Heart left ventricle (tissue), 16 donors: ENCODE data around the gene TNK2. TPM values are rescaled to one million over a fixed set of nuclear protein-coding genes. Genes with fewer than 3 reads are reported as not detected.
"Not testable (repeated sequence)": the region's sequence is repeated elsewhere in the genome, so short reads cannot be mapped to it uniquely, and the experiment has no call there.

Source experiments
- ATAC-seq, 4 donors: fragments of 200-7000 bp; cut with Tn5 transposase; one replicate each; pipeline ENCODE4 v1.9.1; 2020 to 2022; ENCODE audit warnings: moderate library complexity in 4 of 4, mild to moderate bottlenecking in 3 of 4, moderate number of reproducible peaks in 1 of 4
- DNase-seq, 5 donors: peaks; one replicate each; pipeline ENCODE4 v3.0.0-alpha.2; 2020
- H3K27ac ChIP-seq, 12 donors: fragments of 200-600 bp; sonication (generic) in 4 of 12; one replicate each; pipeline versions ENCODE4 v1.5.0 to v1.8.0; 2016 to 2022; ENCODE audit warnings: mild to moderate bottlenecking in 2 of 12
- H3K27me3 ChIP-seq, 9 donors: fragments of 200-600 bp; sonication (generic) in 2 of 9; one replicate each; pipeline versions ENCODE4 v1.5.1 to v1.8.0; 2016 to 2022; ENCODE audit warnings: mild to moderate bottlenecking in 3 of 9
- H3K36me3 ChIP-seq, 9 donors: fragments of 200-600 bp; sonication (generic) in 2 of 9; one replicate each; pipeline versions ENCODE4 v1.5.0 to v1.8.0; 2018 to 2022; ENCODE audit warnings: mild to moderate bottlenecking in 2 of 9
- H3K4me1 ChIP-seq, 12 donors: fragments of 200-600 bp; sonication (generic) in 4 of 12; one replicate each; pipeline versions ENCODE4 v1.5.0 to v1.8.0; 2016 to 2022; ENCODE audit warnings: mild to moderate bottlenecking in 3 of 12
- H3K4me3 ChIP-seq, 12 donors: fragments of 200-600 bp; sonication (generic) in 4 of 12; one replicate each; pipeline versions ENCODE4 v1.5.0 to v1.8.0; 2017 to 2022; ENCODE audit warnings: mild to moderate bottlenecking in 9 of 12, moderate library complexity in 4 of 12
- H3K9me3 ChIP-seq, 12 donors: fragments of 200-600 bp; sonication (generic) in 4 of 12; one replicate each; pipeline versions ENCODE4 v1.5.0 to v1.8.0; 2016 to 2022; ENCODE audit warnings: mild to moderate bottlenecking in 1 of 12
- POLR2A ChIP-seq, 2 donors: fragments of 450-650 bp; IDR thresholded peaks; one replicate each; pipeline ENCODE4 v1.6.1; 2017; ENCODE audit warnings: antibody characterized with exemption in 2 of 2, mild to moderate bottlenecking in 2 of 2, moderate library complexity in 2 of 2
- WGBS, 4 donors: extraction: QIAGEN DNeasy Blood & Tissue Kit in 2 of 4; methylation state at CpG; one replicate each; pipeline versions ENCODE4 v1.1.5 to v1.1.7; 2013 to 2018; 5-methylcytosine and 5-hydroxymethylcytosine counted together
- intact Hi-C, 10 donors: fragments of 100-400 bp; cut with DNase I; formaldehyde crosslinking; loops; one replicate each; pipeline versions ENCODE4 v1.11.1 to v1.14.2; 2022
- polyA plus RNA-seq, 2 donors: library from polyadenylated mRNA; stranded (reverse); fragments of 200-250 nt; gene quantifications; one replicate each; pipeline ENCODE4 v1.2.3, GENCODE V29; 2013
- total RNA-seq, 9 donors: library from RNA; depleted of rRNA in 2 of 9; stranded (reverse); fragments of >200 nt in 2 of 9; fragmentation: NEBNext Ultra II Directional in 3 of 9; extraction: Animal tissue kit (Norgen Biotek cat#: 25700) in 3 of 9; gene quantifications; one replicate each; pipeline versions ENCODE4 v1.1.0 to v1.2.4, GENCODE V29; 2016 to 2023
- TF ChIP-seq, protein P1 (sequence below), 12 donors: fragments of 200-600 bp; sonication (generic) in 4 of 12; IDR thresholded peaks; one replicate each; pipeline versions ENCODE4 v1.5.0 to v1.8.0; 2018 to 2022; ENCODE audit warnings: antibody characterized with exemption in 12 of 12, mild to moderate bottlenecking in 5 of 12
- donor health status: ischemic (EF 13 %, LVEDD 7.1; RV severe dilation, severe dysfunction).
- donor health status: healthy with polysubstance abuse.
- donor health status: DM: no; HTN: yes; CAD: no.
- donor health status: DM: no; HTN: no; CAD: no.
- donor health status: ischemic (EF 25% LVEDD 6.9; RV normal size, moderate dysfunction).
- donor health status: ischemic (EF 25% LVEDD 5.7; RV mildly dilated, moderate dysfunction).
- donor health status: healthy.
- donor health status: DM: yes; HTN: yes; CAD: no.
- donor health status: ischemic (EF 35%, LVEDD 5.7; RV mildly dilated, moderate dysfunction).
- donor health status: nonischemic (EF 11% LVEDD 7.7; RV severe dilation, severe dysfunction).
- donor health status: DM: yes; HTN: yes; CAD: no.
- donor health status: PGD.
- donor health status: ischemic (EF 29% LVEDD 5.4; RV normal size, mild dysfunction).
- donor health status: nonischemic (EF 23%, LVEDD 6.1; RV moderate dilation, normal function).

TNK2 gene
- total and polyA plus RNA-seq, 11 donors, result 13.5 to 59.7 (median 28.7) TPM

DNA sequence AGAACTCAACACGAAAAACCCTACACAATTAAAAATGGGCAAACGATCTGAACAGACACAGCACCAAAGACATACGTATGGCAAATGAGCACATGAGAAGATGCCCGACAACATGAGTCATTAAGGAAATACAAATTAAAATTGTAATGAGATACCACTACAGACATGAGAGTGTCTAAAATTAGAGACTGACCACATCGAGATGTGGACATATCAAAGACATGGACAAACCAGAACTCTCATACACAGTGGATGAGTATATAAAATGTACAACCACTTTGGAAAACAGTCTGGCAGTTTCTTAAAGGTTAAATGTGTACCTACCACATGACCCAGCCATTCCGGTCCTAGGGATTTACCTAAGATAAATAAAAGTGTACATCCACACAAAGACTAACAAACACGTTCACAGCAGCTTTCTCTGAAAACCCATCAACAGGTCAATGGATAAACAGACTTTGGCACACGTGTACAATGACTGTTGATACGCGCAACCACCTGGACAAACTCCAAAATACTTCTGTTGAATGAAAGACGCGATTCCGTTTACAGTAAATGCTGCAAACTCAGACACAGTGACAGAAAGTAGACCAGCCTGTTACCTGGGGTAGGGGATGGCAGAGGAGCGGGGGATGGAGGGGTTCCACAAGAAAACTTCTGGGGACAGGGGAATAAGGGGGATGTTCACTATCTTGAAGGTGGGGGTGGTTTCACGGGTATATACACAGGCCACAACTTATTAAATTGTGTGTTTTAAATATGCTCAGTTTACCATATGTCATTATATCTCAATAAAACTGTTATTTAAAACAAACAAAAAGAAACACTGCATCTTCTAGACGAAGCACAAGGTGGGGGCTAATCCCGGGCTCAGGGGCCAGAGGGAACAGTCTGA, 2.1 kb downstream of the TNK2 start:
- no peak for ATAC-seq
- Histone ChIP-seq H3K36me3 (no peaks in the 10 kb centered on the region), H3K4me3 (peak overlapping the region in 6 of 12 donors; percentile 54 to 83 (median 70)), H3K27ac (peak overlapping the region in 4 of 12 donors; percentile 13 to 94 (median 44)), H3K9me3 (no peaks in the 10 kb centered on the region), H3K27me3 (no peaks in the 10 kb centered on the region), H3K4me1 (peaks cover 4 to 78% (median 28%) of the 10 kb centered on the region in 12 donors)
- no peak for TF ChIP-seq POLR2A (IDR thresholded peaks at IDR 0.05)
- TF ChIP-seq, protein P1, sequence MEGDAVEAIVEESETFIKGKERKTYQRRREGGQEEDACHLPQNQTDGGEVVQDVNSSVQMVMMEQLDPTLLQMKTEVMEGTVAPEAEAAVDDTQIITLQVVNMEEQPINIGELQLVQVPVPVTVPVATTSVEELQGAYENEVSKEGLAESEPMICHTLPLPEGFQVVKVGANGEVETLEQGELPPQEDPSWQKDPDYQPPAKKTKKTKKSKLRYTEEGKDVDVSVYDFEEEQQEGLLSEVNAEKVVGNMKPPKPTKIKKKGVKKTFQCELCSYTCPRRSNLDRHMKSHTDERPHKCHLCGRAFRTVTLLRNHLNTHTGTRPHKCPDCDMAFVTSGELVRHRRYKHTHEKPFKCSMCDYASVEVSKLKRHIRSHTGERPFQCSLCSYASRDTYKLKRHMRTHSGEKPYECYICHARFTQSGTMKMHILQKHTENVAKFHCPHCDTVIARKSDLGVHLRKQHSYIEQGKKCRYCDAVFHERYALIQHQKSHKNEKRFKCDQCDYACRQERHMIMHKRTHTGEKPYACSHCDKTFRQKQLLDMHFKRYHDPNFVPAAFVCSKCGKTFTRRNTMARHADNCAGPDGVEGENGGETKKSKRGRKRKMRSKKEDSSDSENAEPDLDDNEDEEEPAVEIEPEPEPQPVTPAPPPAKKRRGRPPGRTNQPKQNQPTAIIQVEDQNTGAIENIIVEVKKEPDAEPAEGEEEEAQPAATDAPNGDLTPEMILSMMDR (IDR thresholded peaks at IDR 0.05), result no peak
- DNase-seq, result no peak
- WGBS, 4 donors, result 56 to 67% (median 65%) methylated on average over 17 of the region's 17 CpGs
- intact Hi-C loops, result no loop called here

DNA sequence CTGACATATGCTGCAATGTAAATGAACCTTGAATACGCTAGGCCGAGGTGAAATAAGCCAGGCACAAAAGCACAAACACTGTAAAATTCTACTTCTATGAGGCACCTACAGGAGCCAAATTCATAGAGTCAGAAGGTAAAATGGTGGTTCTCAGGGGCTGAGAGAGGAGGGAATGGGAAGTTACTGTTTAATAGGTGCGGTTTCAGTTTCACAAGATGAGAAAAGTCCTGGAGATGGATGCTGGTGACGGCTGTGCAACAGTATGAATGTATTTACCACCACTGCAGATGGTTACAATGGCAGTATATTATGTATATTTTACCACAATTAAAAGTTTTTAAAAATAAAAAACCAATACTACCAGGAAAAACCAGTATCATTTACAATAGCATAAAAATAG, 4.0 kb downstream of the TNK2 start:
- Histone ChIP-seq H3K4me3 (no peak overlapping the region), H3K27ac (peak overlapping the region in 1 of 12 donors; percentile 85), H3K9me3 (no peaks in the 10 kb centered on the region), H3K27me3 (no peaks in the 10 kb centered on the region), H3K4me1 (peaks cover 4 to 93% (median 26%) of the 10 kb centered on the region in 12 donors), H3K36me3 (no peaks in the 10 kb centered on the region)
- ATAC-seq (no peak), DNase-seq (no peak)
- intact Hi-C loops, result no loop called here
- TF ChIP-seq POLR2A (IDR thresholded peaks at IDR 0.05), result no peak
- TF ChIP-seq, protein P1 (IDR thresholded peaks at IDR 0.05), result no peak
- WGBS, 4 donors, result 91 to 97% (median 95%) methylated on average over 4 of the region's 4 CpGs

- Histone ChIP-seq H3K27me3 (no peaks in the 10 kb centered on the region), H3K4me3 (peak overlapping the region in 1 of 12 donors; percentile 25), H3K36me3 (no peaks in the 10 kb centered on the region), H3K9me3 (no peaks in the 10 kb centered on the region), H3K4me1 (peaks cover 4 to 95% (median 26%) of the 10 kb centered on the region in 12 donors), H3K27ac (peak overlapping the region in 1 of 12 donors; percentile 85)
- no peak for TF ChIP-seq POLR2A (IDR thresholded peaks at IDR 0.05)
- TF ChIP-seq, protein P1 (IDR thresholded peaks at IDR 0.05), result no peak
- DNase-seq (no peak), ATAC-seq (no peak)
- WGBS, 4 donors, result 76 to 81% (median 77%) methylated on average over 6 of the region's 6 CpGs
- intact Hi-C loops, result no loop called here
Measured at GRCh38 chr3:195903950-195904290, 4.4 kb downstream of the TNK2 start.

GRCh38 chr3:195902634-195903033, 5.7 kb downstream of the TNK2 start:
- H3K4me3 ChIP-seq, H3K36me3 ChIP-seq, H3K9me3 ChIP-seq, intact Hi-C loops, ATAC-seq, DNase-seq, H3K27me3 ChIP-seq: not testable (repeated sequence)
- H3K4me1 ChIP-seq, result peaks cover 0 to 92% (median 16%) of the 10 kb centered on the region in 12 donors
- H3K27ac ChIP-seq, result peak overlapping the region in 1 of 12 donors; percentile 85
- WGBS, 4 donors, result 84 to 96% (median 90%) methylated on average over 9 of the region's 9 CpGs

DNA sequence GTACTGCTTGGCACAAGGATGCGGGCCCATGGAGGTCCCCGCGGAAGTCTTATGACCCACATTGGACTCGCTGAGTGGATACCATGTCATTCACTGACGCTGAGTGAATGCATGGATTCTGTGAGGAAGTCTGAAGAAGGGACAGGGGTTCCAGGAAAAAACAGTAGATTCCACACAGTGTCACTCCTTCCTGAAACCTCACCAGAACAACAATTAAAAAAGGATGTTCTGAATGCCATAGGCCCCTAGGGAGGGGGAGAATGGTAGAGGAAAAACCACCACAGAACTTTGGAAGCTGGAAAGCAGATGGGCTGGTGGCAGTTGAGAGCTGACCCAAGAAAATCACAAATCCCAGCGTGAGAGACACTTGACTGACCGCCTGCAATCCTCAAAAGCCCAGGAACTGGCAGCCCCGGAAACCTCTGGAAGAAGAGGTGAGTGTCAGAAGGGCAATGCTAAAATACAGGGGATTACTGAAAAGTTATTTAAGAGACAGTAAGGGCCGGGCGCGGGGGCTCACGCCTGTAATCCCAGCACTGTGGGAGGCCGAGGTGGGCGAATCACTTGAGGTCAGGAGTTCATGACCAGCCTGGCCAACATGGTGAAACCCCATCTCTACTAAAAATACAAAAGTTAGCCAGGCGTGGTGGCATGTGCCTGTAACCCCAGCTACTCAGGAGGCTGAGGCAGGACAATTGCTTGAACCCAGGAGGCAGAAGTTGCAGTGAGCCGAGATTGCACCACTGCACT, 6.3 kb downstream of the TNK2 start:
- H3K4me3 ChIP-seq, intact Hi-C loops, H3K9me3 ChIP-seq, ATAC-seq, H3K36me3 ChIP-seq, H3K27me3 ChIP-seq: not testable (repeated sequence)
- peak in 1 of 5 donors; percentile 1 for DNase-seq
- peak overlapping the region in 1 of 12 donors; percentile 85 for H3K27ac ChIP-seq
- H3K4me1 ChIP-seq, result peaks cover 3 to 91% (median 16%) of the 10 kb centered on the region in 12 donors
- WGBS, 4 donors, result 80 to 88% (median 84%) methylated on average over 16 of the region's 16 CpGs
